NCI-H1092 treated with DMSO at 0.1 percent for 48 hours (cell line): ENCODE results near the gene GRIP1.
A peak's percentile ranks its signal among the peaks of the same experiment; 100 is the strongest.
"Not testable (repeated sequence)": the region's sequence is repeated elsewhere in the genome, so short reads cannot be mapped to it uniquely, and the experiment has no call there.

Experiments used
- DNase-seq: peaks from one replicate; lab custom pipeline; 2025; lab: John Stamatoyannopoulos, UW

The GRIP1 gene

DNA sequence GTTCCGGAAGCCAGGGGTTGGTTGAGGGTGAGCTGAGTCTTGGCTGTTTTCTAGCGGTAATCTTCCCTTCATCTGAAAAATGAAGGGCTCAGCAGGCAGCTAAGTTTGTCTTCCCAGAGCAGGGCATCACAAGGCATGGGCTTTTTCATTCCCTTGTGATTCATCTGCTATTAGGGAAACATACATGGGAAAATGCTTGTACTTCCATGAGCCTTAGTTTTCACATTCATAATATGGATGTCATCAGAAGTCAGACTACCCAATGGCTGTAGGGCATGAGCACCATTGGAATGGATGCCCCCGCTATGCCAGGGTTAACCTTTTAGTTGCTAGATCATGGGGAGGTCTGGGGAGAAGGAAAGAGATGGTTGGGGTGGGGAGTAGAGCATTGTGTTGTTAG lies 357.9 kb downstream of the GRIP1 start:
- no peak for DNase-seq

DNA sequence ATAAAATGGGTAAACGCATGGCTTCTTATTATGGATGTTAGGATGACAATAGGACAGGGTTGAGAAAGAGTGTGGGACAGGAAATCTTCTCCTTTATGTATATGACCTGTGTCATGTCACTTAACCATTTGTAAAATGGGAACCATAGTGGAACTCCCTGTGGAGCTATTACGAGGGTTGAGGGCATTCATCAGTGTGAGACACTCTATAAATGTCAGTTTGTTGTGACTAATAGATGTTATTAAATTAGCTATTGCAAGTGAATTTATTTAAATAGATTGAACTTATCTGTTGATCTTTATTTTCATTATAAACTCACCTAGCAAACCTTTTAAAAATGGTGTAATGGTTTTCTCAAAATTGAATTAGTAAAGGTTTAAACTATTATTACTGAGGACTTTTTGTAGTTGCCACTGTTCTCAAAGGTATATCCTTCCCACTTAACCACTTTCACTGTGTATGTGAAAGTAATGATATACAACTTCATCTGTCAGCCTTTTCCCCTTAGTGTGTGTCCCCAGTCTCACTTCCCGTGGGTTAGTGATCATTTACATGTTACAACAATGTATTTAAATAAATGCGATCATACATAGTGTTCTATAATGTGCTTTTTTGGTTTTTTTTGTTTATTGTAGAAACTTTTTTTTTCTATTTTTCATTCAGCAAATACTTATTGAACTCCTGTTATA lies 359.5 kb downstream of the GRIP1 start:
- no peak for DNase-seq

DNA sequence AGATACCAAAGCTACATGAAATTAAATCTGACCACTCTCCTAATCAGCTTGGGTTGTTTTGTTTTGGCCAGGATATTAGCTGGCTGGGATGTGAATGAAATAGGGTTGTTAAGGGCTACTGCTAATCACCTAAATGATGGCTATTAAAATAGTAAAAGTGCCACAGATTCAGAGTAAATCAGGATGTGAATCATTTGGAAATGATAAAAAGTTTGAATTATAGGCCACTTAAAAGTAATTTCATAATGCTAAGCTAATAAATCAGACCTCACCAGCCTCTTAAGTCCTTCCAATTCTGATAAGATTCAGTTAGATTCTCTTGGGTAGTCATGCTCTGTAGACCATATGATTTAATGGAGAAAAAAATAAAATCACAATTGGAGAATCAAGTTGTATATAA lies 364.6 kb downstream of the GRIP1 start:
- no peak for DNase-seq

DNA sequence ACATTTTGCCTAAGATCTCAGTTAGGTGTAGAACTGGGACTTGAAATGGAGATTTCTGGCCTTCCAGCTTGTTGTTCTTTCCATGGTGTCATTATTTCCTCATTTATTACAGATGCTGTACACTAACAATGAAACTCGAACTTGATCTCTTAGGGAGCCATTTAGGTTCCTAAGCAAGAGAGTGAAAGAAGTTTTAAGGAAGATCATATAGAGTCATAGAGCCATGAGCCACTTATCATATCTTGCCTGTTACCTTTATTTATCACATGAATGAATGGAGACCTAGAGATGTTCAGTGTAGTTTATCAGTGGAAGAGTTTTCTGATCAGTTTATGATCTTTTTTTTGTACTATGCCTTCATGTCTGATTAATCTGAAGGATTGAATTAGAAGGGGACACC lies 366.7 kb downstream of the GRIP1 start:
- DNase-seq, result no peak

DNA sequence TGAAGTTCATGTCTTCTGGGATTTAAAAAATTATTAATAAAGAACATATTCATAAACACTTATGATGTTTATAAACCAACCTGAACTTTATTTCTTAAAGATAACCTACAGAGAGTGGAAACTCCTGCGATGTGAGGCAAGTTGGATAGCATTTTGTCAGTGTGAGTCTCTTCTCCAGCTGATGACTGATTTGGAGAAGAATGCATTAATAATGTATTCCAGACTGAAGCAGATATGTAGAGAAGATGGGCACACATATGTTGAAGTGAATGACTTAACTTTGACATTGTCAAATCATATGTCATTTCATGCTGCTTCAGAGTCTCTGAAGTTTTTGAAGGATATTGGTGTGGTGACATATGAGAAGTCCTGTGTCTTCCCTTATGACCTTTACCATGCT lies 369.3 kb downstream of the GRIP1 start:
- DNase-seq, result no peak

DNA sequence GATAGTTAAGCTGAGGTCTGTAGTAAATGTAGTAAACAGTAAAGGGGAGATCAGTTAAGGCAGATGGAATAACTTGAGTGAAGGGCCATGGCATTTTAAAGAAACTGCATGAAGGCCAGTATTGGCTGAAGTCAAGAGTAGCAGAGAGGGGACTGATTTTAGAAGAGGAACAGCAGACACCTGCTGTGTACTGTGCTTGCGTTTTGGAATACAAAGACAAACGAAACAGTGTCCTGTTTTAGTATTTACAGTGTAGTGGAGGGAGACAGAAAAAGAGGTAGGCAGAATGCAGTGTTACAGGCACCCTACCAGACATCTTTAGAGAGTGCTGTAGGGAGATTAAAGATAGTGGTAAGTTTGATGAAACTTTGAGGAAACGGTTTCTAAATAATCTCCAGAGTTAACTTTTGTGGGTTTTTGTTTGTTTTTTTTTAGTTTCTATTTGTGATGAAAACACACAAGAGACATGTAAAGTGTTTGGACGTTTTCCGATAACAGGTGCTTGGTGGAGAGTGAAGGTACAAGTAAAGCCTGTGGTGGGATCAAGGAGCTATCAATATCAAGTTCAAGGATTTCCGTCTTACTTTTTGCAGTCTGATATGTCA lies 374.5 kb downstream of the GRIP1 start:
- no peak for DNase-seq

DNA sequence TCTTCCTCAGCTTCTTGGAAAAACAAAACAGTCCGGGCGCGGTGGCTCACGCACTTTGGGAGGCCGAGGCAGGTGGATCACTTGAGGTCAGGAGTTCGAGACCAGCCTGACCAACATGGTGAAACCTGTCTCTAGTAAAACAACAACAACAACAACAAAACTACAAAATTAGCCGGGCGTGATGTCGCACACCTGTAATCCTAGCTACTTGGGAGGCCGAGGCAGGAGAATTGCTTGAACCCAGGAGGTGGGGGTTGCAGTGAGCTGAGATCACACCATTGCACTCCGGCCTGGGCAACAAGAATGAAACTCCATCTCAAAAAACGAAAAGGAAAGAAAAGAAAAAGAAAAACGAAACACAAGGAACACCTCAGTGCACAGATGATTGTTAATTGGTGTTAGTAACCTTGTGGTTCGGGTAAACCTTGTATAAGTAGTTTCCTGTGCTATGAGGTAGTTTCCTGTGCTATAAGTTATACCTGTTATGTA lies 375.5 kb downstream of the GRIP1 start:
- not testable (repeated sequence) for DNase-seq

DNA sequence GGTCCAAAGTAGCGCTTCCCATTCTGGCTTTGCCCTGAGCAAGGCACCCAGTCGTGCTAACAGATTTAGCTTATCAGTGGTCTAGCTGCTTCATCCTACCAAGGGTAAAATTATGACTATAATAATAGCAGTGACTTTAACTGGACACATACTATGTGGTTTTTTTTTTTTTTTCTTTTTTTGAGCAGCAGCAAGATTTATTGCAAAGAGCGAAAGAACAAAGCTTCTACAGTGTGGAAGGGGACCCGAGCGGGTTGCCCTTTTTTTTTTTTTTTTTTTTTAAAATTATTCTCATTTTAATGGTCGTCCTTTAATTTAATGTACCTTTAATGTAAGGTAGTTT lies 376.1 kb downstream of the GRIP1 start:
- DNase-seq, result no peak

DNA sequence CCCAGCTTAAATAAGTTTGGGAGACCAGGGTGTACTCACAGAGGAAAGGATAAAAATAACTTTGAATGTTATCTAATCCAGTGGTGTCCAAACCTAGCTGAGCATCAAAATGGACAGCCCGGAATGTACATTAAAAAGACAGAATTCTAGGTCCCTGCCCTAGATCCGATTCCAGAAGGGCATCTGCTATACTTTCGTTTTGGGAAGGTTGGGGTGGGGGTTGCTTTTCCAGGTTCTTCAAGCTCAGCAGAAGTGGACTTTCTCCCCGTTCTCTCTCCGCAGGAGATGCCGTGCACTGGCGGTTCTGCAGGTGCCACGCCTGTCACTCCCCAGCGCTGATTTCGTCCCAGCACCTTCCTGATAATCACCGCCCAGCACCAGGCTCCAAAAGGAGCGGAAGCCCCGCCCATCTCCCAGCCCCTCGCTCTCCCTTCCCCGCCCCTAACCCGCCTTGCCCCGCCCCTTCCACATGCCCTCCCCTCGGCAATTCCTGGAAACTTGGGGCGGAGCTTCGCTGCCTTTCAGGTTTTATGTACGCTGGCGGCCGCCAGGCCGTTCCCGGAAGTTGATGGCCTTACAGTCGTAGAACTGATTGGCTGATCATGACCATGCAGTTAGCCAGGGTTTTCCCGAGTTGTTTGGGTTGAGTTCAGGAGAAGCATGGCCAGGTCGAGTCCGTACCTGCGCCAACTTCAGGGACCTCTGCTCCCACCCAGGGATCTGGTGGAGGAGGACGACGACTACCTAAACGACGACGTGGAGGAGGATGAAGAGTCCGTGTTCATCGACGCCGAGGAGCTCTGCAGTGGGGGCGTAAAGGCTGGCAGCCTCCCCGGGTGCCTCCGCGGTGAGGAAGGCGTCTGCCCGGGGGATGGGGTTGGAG lies 376.7 kb downstream of the GRIP1 start, which contains the start of gene HELB:
HELB (plus strand) TSS at position 550 of the 883 bp plus-strand sequence; CDS start at position 661, 111 bp downstream.
- DNase-seq, result peak; percentile 90

DNA sequence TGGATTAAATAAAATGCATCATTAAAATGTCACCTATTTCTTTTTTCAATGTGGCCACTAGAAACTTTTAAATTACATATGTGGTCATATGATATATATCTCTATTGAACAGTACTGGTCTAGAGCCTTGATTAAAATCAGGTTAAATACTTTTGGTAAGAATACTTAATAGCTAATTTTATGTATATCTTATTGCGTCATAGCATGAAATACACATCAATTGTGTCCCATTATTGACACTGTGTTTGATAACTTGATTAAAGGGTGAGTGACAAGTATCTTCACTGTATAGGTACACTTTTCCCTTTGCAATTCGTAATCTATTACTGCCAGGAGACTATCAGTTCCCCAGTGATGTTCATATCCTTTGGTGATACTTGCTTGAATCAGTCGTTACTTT lies 381.0 kb downstream of the GRIP1 start:
- no peak for DNase-seq
